C1 segment of cervical spinal cord (tissue), 14 donors: Measurements from ENCODE around the gene RAPGEFL1.
"Not testable (repeated sequence)": the region's sequence is repeated elsewhere in the genome, so short reads cannot be mapped to it uniquely, and the experiment has no call there.

Experiments
- DNase-seq, 14 donors: peaks; one replicate each; lab custom pipeline; 2025; lab: John Stamatoyannopoulos, UW

The RAPGEFL1 gene

GRCh38 chr17:40174514-40174913 is 2.8 kb upstream of the RAPGEFL1 start:
- no peak for DNase-seq

- DNase-seq: no peak
Observed at GRCh38 chr17:40175928-40176753, 1.1 kb upstream of the RAPGEFL1 start.

- no peak for DNase-seq
Observed at GRCh38 chr17:40176754-40177110, 538 bp upstream of the RAPGEFL1 start.

- DNase-seq: peak in 2 of 14 donors; percentile 1 to 15
Observed at GRCh38 chr17:40178021-40178601, 841 bp downstream of the RAPGEFL1 start.

GRCh38 chr17:40178660-40179059 is 1.4 kb downstream of the RAPGEFL1 start:
- DNase-seq: no peak

GRCh38 chr17:40179923-40180659 is 2.8 kb downstream of the RAPGEFL1 start:
- no peak for DNase-seq

- DNase-seq: no peak
Observed at GRCh38 chr17:40180694-40181093, 3.4 kb downstream of the RAPGEFL1 start.

- DNase-seq: no peak
Observed at GRCh38 chr17:40181205-40181604, 3.9 kb downstream of the RAPGEFL1 start.

- no peak for DNase-seq
Observed at GRCh38 chr17:40182606-40183005, 5.3 kb downstream of the RAPGEFL1 start.

GRCh38 chr17:40187238-40187637 is 10.0 kb downstream of the RAPGEFL1 start:
- no peak for DNase-seq

- no peak for DNase-seq
Observed at GRCh38 chr17:40188694-40189093, 11.4 kb downstream of the RAPGEFL1 start.

- DNase-seq: peak in 1 of 14 donors; percentile 43
Observed at GRCh38 chr17:40190197-40191021, 13.1 kb downstream of the RAPGEFL1 start.

- DNase-seq: peak in 12 of 14 donors; percentile 33 to 73 (median 64)
Observed at GRCh38 chr17:40191237-40192208, 14.3 kb downstream of the RAPGEFL1 start.

GRCh38 chr17:40192961-40193360 is 15.7 kb downstream of the RAPGEFL1 start:
- DNase-seq: no peak

- no peak for DNase-seq
Observed at GRCh38 chr17:40194821-40195220, 17.6 kb downstream of the RAPGEFL1 start.

GRCh38 chr17:40197550-40197949 is 20.3 kb downstream of the RAPGEFL1 start:
- DNase-seq: no peak

GRCh38 chr17:40197965-40198456 is 20.7 kb downstream of the RAPGEFL1 start:
- DNase-seq: not testable (repeated sequence)

GRCh38 chr17:40198576-40198975 is 21.3 kb downstream of the RAPGEFL1 start:
- DNase-seq: no peak

- DNase-seq: no peak
Observed at GRCh38 chr17:40203131-40203530, 25.9 kb downstream of the RAPGEFL1 start.

GRCh38 chr17:40206193-40206592 is 28.9 kb downstream of the RAPGEFL1 start:
- not testable (repeated sequence) for DNase-seq
